ENCODE data around the gene KCNS3.

KCNS3 gene

DNA sequence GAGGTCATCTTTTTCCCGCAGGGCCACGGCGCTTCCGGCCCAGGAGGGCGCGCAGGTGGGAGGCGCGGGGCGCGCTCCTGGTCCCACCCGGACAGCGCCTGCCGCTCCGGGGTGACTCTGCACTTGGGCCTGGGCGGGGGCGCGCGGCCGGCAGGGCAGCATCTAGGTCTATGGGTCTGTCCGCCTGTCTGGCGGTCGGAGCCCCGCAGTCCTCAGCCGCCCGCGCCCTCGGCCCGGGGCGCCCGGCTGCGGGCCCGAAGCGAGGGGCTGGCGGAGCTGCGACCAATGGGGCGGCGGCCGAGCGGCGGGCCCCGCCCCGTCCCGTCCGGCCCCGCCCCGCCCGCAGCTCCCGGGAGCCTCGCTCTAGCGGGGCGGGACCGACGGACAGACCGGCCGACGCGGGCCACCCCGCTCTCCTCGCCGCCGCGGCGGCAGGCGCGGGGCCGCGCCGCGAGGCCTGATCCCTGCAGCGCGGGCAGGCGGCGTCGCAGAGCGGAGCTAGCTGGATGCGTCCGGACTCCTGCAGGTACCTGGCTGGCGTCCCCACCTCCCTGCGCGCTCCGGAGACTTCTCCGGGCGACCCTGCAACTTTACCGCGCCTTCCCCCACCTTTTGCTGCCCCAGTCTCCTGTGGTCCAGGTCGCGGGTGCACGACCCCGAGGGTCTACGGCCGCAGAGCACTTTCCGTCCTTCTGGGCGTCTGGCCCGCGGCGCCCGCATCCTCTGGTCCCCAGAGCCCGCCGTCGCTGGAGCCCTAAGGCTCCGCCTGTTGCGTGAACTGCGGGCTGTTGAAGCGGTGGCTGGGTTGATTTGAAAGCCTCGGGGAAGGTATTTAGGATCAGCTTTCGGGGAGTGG, at the start of gene KCNS3:
KCNS3 (plus strand) TSS at position 387 of the 856 bp plus-strand sequence. CDS start 52,342 bp downstream, outside the sequence.
- no peak for DNase-seq (ENCODE audit: low read depth in 2 of 2)

GRCh38 chr2:17830053-17831034, 48.1 kb upstream of the KCNS3 start:
- no peak for DNase-seq (ENCODE audit: low read depth in 2 of 2)

DNA sequence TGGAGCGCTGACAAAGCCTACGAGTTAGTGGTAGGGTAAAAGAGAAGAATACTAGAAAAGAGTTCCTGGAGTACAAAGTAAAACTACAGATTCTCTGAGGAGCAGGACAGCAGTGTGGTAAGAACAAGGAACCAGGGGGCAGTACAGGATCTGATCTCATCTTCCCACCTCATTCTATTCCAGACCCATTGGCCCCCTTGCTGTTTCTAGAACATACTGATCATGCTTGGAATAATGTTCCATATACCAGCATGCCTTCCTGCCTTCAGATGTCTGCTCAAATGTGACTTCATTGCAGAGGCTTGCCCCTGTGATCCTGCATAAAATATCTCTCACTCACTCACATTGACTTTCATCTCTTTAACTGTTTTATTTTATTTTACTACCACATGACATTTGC, 43.0 kb upstream of the KCNS3 start:
- DNase-seq (ENCODE audit: low read depth in 2 of 2) = no peak

DNA sequence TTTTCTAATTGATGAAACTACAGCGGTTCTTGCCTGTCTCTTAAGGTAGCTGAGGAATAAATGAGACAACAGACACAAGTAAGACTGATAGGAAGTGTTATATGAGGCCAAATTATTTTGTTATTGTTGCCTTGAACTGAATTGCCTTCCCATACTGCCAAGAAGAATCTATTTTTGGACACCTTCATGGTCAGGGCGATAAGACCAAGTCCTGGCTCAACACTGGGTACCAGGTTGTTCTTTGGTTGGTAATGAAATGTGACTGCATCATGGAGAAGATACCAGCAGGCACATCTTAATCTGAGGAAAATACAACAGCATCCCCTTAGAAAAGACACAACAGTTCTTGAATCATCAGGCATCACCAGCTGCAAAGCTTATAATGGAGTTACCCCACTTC, 38.5 kb upstream of the KCNS3 start:
- DNase-seq (ENCODE audit: low read depth in 2 of 2) = no peak

DNA sequence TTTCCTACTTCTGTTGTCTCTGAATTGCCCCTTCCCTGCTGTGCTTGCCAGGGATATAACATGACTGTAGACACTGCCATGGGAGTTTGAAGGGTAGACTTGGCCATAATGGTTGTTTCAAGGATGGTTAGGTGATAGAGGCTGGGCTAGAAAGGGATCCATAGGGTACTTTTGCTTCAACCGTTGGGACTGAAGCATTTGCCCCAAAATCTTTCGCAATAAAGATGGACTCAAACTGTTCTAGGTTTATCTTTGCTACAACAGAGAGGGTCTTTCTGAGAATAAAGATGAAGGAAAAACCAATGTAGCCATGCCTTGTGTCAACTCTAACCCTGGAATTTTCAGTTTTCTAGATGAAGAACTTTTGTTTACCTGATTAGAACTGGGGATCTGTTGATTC, 35.0 kb upstream of the KCNS3 start:
- DNase-seq (ENCODE audit: low read depth in 2 of 2) = no peak

GRCh38 chr2:17845806-17846205, 32.7 kb upstream of the KCNS3 start:
- no peak for DNase-seq (ENCODE audit: low read depth in 2 of 2)

- no peak for DNase-seq (ENCODE audit: low read depth in 2 of 2)
These were observed 31.8 kb upstream of the KCNS3 start for GRCh38 chr2:17846676-17847075.

DNA sequence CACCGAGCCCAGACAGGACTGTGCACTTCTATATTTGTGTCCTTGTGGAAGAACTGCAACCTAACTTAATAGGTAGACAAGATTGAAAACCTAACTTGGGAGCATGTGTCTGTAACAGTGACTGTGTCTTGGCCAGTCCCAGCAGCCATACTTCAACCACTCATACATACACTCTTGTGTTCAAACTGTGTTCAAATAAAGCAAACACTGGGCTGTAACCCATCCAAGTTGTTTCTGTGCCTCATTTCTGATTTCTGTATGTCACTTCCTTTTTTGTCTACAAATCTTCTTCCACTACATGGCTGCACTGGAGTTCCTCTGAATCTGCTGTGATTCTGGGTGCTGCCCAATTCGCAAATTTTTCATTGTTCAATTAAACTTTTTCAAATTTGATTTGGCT, 31.2 kb upstream of the KCNS3 start:
- DNase-seq (ENCODE audit: low read depth in 2 of 2) = no peak

DNA sequence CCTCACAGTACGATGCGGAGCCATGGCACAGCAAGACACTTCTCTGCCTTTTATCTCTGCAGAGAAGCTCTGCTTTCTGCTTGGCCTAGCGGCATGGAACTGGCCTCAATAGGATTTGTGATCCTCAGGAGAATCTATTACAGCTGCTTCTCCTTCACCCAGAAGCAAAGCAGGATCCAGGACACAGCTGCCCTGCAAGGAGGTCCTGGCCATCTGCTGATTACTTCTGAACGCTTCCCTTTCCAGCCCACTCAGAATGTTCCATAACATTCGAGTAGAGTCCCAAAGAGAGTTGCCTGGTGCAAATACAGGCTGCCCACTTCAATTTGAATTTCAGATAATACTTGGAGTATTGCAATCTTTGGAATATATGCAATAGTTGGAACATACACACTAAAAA, 29.2 kb upstream of the KCNS3 start:
- DNase-seq (ENCODE audit: low read depth in 2 of 2) = no peak

- no peak for DNase-seq (ENCODE audit: low read depth in 2 of 2)
These were observed 28.3 kb upstream of the KCNS3 start for GRCh38 chr2:17850151-17850550.

- DNase-seq (ENCODE audit: low read depth in 2 of 2) = no peak
These were observed 26.5 kb upstream of the KCNS3 start for GRCh38 chr2:17851731-17852585.

- DNase-seq (ENCODE audit: low read depth in 2 of 2) = no peak
These were observed 24.7 kb upstream of the KCNS3 start for GRCh38 chr2:17853799-17854198.

DNA sequence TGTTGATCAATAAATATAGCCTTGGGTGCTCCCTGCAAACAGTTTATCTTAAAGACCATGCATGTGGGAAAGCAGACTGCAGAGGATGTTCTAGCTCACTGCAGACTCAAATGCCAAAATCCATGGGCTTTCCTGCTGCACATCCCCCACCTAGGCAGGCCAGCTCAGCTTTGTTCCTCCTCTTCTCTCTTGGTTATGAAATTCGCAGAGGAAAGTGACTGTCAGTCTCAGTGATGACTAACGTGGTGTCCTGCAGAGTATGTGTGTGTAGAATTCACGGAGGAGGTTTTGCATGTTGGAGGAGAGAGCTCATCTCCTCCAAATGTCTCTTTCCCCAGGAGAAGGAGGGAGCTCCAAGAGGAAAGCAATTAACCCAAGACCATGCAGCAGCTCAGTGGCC, 21.4 kb upstream of the KCNS3 start:
- DNase-seq (ENCODE audit: low read depth in 2 of 2) = no peak

DNA sequence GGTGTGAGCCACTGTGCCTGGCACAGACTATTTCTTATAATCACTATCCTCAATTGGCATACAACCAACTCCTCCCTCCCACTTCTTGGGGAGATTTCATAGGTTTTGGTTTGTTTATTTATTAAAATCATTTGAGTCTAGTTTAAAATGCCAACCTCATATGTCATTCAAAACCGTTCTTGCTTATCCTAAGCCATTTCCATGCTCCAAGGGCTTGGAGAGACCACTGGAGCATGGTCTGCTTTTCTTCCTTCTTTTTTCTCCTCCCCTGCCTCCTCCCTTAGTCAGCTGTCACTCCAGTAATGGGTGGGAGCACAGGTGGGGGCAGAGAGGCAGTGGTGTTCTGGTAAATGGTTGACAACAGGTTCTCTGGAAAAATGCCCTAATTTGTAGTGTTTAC, 20.4 kb upstream of the KCNS3 start:
- no peak for DNase-seq (ENCODE audit: low read depth in 2 of 2)

DNA sequence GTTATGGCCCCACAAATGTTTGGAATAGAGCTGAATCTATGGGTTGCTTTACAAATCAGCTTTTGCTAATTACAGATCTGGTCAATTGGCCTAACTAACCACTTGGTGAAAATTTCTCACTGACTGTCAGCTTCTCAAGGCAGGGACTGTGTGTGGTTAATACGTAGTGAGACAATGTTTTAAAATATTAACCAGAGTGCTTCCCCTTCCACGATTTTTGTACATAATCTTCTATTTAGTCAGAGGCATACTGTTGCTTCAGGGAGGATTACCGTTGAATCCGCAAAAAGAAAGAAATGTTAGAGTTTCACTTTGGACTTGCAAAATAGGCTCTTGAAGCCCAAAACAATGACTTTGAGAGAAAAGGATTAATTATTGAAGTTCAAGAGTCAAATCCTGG, 14.9 kb upstream of the KCNS3 start:
- DNase-seq (ENCODE audit: low read depth in 2 of 2) = no peak

GRCh38 chr2:17864676-17865075, 13.8 kb upstream of the KCNS3 start:
- DNase-seq (ENCODE audit: low read depth in 2 of 2) = no peak

DNA sequence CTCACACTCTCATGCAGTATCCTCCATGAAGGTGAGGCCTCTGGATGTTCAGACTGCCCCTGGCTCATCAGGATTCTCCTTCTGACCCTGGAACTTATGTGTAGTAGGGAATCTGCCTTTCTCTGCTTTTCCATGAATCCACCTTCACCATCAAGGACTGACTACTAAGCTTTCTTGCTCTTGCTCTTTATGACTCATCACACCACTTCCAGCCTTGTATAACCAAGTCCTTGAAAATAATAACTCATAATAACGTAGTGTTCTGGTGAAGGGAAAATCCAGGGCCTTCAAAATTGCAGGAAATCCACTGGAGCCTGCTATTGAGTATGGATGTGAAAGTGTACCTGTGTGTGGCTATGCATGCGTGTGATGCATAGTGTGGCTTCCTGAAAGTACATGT, 11.3 kb upstream of the KCNS3 start:
- DNase-seq (ENCODE audit: low read depth in 2 of 2) = no peak

DNA sequence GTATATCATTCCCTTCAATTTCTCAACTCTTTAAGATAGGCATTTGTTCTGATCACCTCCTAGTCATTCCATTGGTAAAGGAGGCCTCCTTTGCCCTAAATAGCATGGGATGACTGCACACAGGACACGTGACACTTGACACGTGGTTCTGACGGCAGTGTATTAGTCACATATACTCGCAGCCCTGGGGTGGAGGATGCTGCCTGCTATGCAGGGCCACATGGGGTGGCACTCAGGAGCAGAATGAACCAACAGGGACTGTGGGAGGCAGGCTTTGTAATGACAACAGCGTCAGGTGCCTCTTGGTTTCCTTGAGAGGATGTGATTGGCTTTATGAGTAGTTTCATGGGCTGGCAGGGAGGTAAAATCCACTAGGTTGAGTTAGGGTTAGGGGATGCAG, 9.3 kb upstream of the KCNS3 start:
- DNase-seq (ENCODE audit: low read depth in 2 of 2) = no peak

GRCh38 chr2:17871639-17872038, 6.8 kb upstream of the KCNS3 start:
- DNase-seq (ENCODE audit: low read depth in 2 of 2) = no peak

DNA sequence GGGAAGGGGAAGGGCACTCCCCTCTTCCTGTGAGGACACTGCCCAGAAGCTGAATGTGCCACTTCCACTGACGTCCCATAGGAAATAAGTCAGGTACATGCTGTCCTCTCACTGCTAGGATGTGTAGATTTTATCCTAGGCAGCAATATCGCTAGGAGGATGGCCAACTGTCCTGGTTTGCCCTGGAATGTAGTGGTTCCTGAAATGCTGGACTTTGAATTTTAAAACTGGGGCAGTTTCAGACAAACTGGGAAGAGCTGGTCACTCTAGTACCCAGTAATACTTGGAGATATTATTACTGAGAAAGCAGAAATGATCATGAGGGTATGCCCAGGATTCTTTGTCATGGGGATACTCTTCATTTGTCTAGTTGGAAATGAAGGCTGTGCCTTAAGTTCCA, 5.4 kb upstream of the KCNS3 start:
- DNase-seq (ENCODE audit: low read depth in 2 of 2) = no peak

- no peak for DNase-seq (ENCODE audit: low read depth in 2 of 2)
These were observed 1.9 kb upstream of the KCNS3 start for GRCh38 chr2:17876590-17876989.

- DNase-seq (ENCODE audit: low read depth in 2 of 2) = no peak
These were observed 621 bp upstream of the KCNS3 start for GRCh38 chr2:17877811-17878280.
